Measurements from ENCODE around the gene VAMP5. TPM values are rescaled to one million over a fixed set of nuclear protein-coding genes. Genes with fewer than 3 reads are reported as not detected.

Gene VAMP5
- total and polyA plus RNA-seq, 2 of the 8 experiments (the other 6 are each of a cell fraction or from before 2014, with no cell fraction given) = 4.7 to 14.2 TPM

GRCh38 chr2:85537600-85538506 lies 46.4 kb upstream of the VAMP5 start:
- Histone ChIP-seq H3K27me3 (replicated peaks in 1 of 4; ENCODE audit: control insufficient read depth in 3 of 4, extremely low read depth in 1 of 4, insufficient read depth in 3 of 4, low read length in 3 of 4) (no peaks in the 10 kb centered on the region), H2BK120ac (replicated peaks; ENCODE audit: low read depth, low read length) (peak overlapping the region; percentile 81), H3K27ac (ENCODE audit: low read depth, low read length) (peak overlapping the region; percentile 100), H4K5ac (ENCODE audit: insufficient read length, low read depth, low read length) (peak overlapping the region; percentile 98), H2BK5ac (ENCODE audit: low read depth, low read length) (peak overlapping the region; percentile 100), H3K23ac (ENCODE audit: insufficient read length) (no peak overlapping the region), H3K18ac (ENCODE audit: extremely low read depth, low read length) (peak overlapping the region; percentile 96), H2AFZ (ENCODE audit: low read length) (no peak overlapping the region), H3K79me1 (ENCODE audit: low read depth, low read length) (no peaks in the 10 kb centered on the region), H4K8ac (ENCODE audit: extremely low read depth, insufficient read depth, low read length) (peak overlapping the region; percentile 100), H3K79me2 (ENCODE audit: control insufficient read depth in 1 of 2, insufficient read depth in 2 of 2, low read length in 2 of 2) (peaks cover 26 to 49% of the 10 kb centered on the region in 2 experiments), H3K9ac (replicated peaks in 1 of 4; ENCODE audit: extremely low read depth in 1 of 4, low read depth in 3 of 4, low read length in 3 of 4) (peak overlapping the region; percentile 96 to 100 (median 98)), H2BK15ac (ENCODE audit: low read length) (peak overlapping the region; percentile 37; the same call in 1 of the 2 replicates), H3K36me3 (ENCODE audit: control insufficient read depth in 2 of 4, insufficient read depth in 4 of 4, low read length in 3 of 4) (peaks cover 20 to 32% (median 21%) of the 10 kb centered on the region in 4 experiments), H4K20me1 (replicated peaks in 1 of 2; ENCODE audit: control insufficient read depth in 1 of 2, insufficient read depth in 2 of 2, low read length in 2 of 2) (peaks cover 24 to 28% of the 10 kb centered on the region in 2 experiments), H3K4ac (replicated peaks; ENCODE audit: insufficient read length, low read depth, low read length) (peak overlapping the region; percentile 99), H3K4me2 (ENCODE audit: insufficient read depth in 1 of 2, low read depth in 2 of 2, low read length in 2 of 2) (peak overlapping the region; percentile 77 to 85), H2AK5ac (ENCODE audit: low read depth, low read length) (peak overlapping the region; percentile 72; the same call in 1 of the 2 replicates), H4K91ac (replicated peaks; ENCODE audit: insufficient read length, low read length) (peak overlapping the region; percentile 94), H2BK20ac (ENCODE audit: low read length) (peak overlapping the region; percentile 13; the same call in 1 of the 2 replicates), H3K4me3 (ENCODE audit: extremely low read depth in 1 of 4, insufficient read depth in 2 of 4, low read depth in 3 of 4, low read length in 4 of 4) (peak overlapping the region; percentile 87 to 100 (median 98)), H3K23me2 (ENCODE audit: low read depth, low read length) (no peaks in the 10 kb centered on the region; the same call in 1 of the 2 replicates), H3K56ac (replicated peaks; ENCODE audit: insufficient read length, low read depth, low read length) (peak overlapping the region; percentile 94), H3K14ac (ENCODE audit: insufficient read length) (no peak overlapping the region), H3K4me1 (replicated peaks in 1 of 4; ENCODE audit: control insufficient read depth in 3 of 4, insufficient read depth in 4 of 4, low read length in 3 of 4) (peaks cover 2 to 7% (median 5%) of the 10 kb centered on the region in 4 experiments; a peak in 4 of 7 replicates), H3K9me3 (ENCODE audit: insufficient read depth in 2 of 2, low read depth in 1 of 2, low read length in 1 of 2) (no peaks in the 10 kb centered on the region), H2BK12ac (ENCODE audit: low read depth, low read length) (peak overlapping the region; percentile 71; the same call in 1 of the 2 replicates)
- no peak for FAIRE-seq
- ChIA-PET CTCF (ENCODE audit: partially characterized antibody) (interaction anchor here (0.5 to 7.3 kb wide), 22 partner anchors 11 to 237 kb away, joined by 3 to 84 read pairs (median 4); partner anchors contain the start of gene SH2D6), POLR2A (ENCODE audit: partially characterized antibody) (interaction anchor here (0.6 to 38.6 kb wide), 42 partner anchors 8 to 665 kb away, joined by 3 to 1889 read pairs (median 8); partner anchors contain the start of genes C2orf68, CAPG, ELMOD3 and GGCX)
- peak; percentile 56 to 69 for DNase-seq (ENCODE audit: low read depth in 1 of 2, low spot score in 2 of 2)
- 3% methylated on average over 35 of the region's 35 CpGs; no CpG with 5 or more reads in 1 of the 2 experiments for WGBS, 2 experiments (ENCODE audit: extremely low coverage in 1 of 2, insufficient coverage in 1 of 2, insufficient read length in 1 of 2, insufficient replicate concordance in 2 of 2, low coverage in 1 of 2, low lambda C conversion rate in 2 of 2, missing lambda C conversion rate in 1 of 2)
- TF ChIP-seq RAD21 (IDR thresholded peaks at IDR 0.05 in 1 of 2, conservative IDR thresholded peaks at IDR 0.05 in 1 of 2; ENCODE audit: low read depth in 2 of 2, low read length in 2 of 2) (peak; percentile 55 to 56), CBX5 (IDR thresholded peaks at IDR 0.05; ENCODE audit: low read depth, low read length) (no peak), RXRA (IDR thresholded peaks at IDR 0.05; ENCODE audit: insufficient read depth, low read depth, low read length) (no peak), USF2 (IDR thresholded peaks at IDR 0.05; ENCODE audit: low read length) (0 out of 2 replicates have a peak, but pooled peaks have one; percentile 16), TAF1 (IDR thresholded peaks at IDR 0.05; ENCODE audit: low read depth, low read length) (peak; percentile 90)

Measured in H1 (cell line).